Lung (tissue), 12 donors: Measurements from ENCODE around the gene RNASE4. TPM values are rescaled to one million over a fixed set of nuclear protein-coding genes. Genes with fewer than 3 reads are reported as not detected.

Experiments
- ATAC-seq: fragments of 200-7000 bp; cut with Tn5 transposase; one replicate; pipeline ENCODE4 v1.9.1; 2020; ENCODE audit warnings: moderate number of reproducible peaks; ENCODE audit not compliant: insufficient read depth, low FRiP score
- DNase-seq, 3 donors: peaks; one replicate each; pipeline ENCODE4 v3.0.0-alpha.2; 2013 to 2017
- H3K27ac ChIP-seq, 2 donors: one replicate each; pipeline ENCODE4 v1.5.1; 2013; ENCODE audit warnings: mild to moderate bottlenecking in 2 of 2, moderate library complexity in 2 of 2, control low read depth in 1 of 2, inconsistent platforms in 1 of 2, low read depth in 1 of 2, low read length in 1 of 2
- H3K27me3 ChIP-seq, 3 donors: one replicate each; pipeline ENCODE4 v1.5.1; 2013; ENCODE audit warnings: low read length in 2 of 3; ENCODE audit not compliant: control insufficient read depth in 3 of 3, insufficient read depth in 3 of 3
- H3K36me3 ChIP-seq, 4 donors: one replicate each; pipeline ENCODE4 v1.5.1; 2013; ENCODE audit warnings: low read length in 4 of 4, mild to moderate bottlenecking in 1 of 4, moderate library complexity in 1 of 4; ENCODE audit not compliant: control insufficient read depth in 4 of 4, insufficient read depth in 4 of 4
- H3K4me1 ChIP-seq, 5 donors: one replicate each; pipeline ENCODE4 v1.5.1; 2013; ENCODE audit warnings: low read length in 5 of 5, mild to moderate bottlenecking in 2 of 5, moderate library complexity in 1 of 5; ENCODE audit not compliant: control insufficient read depth in 5 of 5, insufficient read depth in 5 of 5
- H3K4me3 ChIP-seq: one replicate; pipeline ENCODE4 v1.5.1; 2013; ENCODE audit warnings: mild to moderate bottlenecking, control low read depth, moderate library complexity
- H3K9ac ChIP-seq, 2 donors: one replicate each; pipeline ENCODE4 v1.5.1; 2013; ENCODE audit warnings: low read length in 2 of 2, control low read depth in 1 of 2; ENCODE audit not compliant: insufficient read depth in 1 of 2
- H3K9me3 ChIP-seq, 4 donors: one replicate each; pipeline ENCODE4 v1.5.1; 2013; ENCODE audit warnings: low read length in 3 of 4, mild to moderate bottlenecking in 1 of 4, moderate library complexity in 1 of 4; ENCODE audit not compliant: control insufficient read depth in 4 of 4, insufficient read depth in 3 of 4
- WGBS, 2 donors: extraction: QIAGEN DNeasy Blood & Tissue Kit; methylation state at CpG; one replicate each; pipeline ENCODE4 v1.1.7; 2013; 5-methylcytosine and 5-hydroxymethylcytosine counted together
- polyA plus RNA-seq, 2 donors: library from polyadenylated mRNA; stranded (reverse); fragments of 200-250 nt; gene quantifications; one replicate each; pipeline ENCODE4 v1.2.1, GENCODE V29; 2013
- total RNA-seq, 2 donors: library from RNA; depleted of rRNA in 1 of 2; stranded (reverse); fragments of >200 nt in 1 of 2; gene quantifications; one replicate each; pipeline ENCODE4 v1.2.1, GENCODE V29; 2014 to 2021
- TF ChIP-seq, protein P1 (sequence below): IDR thresholded peaks from 2 replicates; pipeline ENCODE4 v1.5.1; 2012; ENCODE audit warnings: mild to moderate bottlenecking; ENCODE audit errors: control extremely low read depth, extremely low read depth
- donor health status: control.
- donor health status: control.
- donor health status: Bipolar disorder and iron deficiency.
- donor health status: healthy.
- donor health status: DM: yes; HTN: yes; CAD: no.

The RNASE4 gene
- total and polyA plus RNA-seq, 4 donors = 14.5 to 51.9 (median 28.6) TPM

DNA sequence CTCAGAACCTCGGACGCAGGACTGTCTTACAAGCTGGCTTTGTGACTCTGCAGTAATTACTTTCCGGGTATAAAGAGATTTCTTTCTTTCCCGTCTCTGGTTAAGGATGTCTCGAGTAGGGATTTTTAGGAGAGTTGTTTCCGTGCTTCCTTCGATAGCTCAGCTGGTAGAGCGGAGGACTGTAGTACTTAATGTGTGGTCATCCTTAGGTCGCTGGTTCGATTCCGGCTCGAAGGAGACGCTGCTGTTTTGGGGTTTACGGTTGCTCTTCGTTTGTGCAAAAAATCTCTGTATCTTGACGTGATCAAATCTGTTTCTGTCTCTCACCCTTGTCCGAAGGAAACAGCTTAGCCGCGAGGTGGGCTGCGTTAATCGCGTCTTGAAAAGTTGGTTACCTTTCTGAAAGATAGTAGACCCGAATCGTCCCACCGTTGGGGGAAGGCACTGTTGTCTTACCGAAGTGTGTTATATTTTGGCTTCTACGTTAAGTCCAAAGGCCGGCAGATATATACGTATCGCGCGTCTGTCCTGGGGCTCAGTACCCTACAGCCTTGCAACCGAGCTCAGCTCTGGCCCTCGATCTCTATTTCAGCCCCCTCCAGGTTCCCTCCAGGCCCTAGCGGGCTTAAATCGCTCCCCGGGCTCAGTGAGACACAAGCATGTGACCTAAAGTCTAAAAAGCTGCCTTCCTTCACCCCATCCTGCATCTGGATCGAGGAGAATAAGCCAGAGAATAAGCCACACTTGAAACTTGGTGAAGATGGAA, 1.1 kb upstream of the RNASE4 start:
- Histone ChIP-seq H3K4me1 (peaks cover 0 to 32% (median 9%) of the 10 kb centered on the region in 5 donors), H3K9me3 (no peaks in the 10 kb centered on the region), H3K27ac (peak overlapping the region; percentile 98 to 100), H3K4me3 (peak overlapping the region; percentile 86), H3K36me3 (no peaks in the 10 kb centered on the region), H3K9ac (peak overlapping the region; percentile 92 to 99), H3K27me3 (peaks cover 0 to 2% (median 0%) of the 10 kb centered on the region in 3 donors)
- 0 to 1% methylated on average over 38 of the region's 38 CpGs for WGBS, 2 donors
- peak; percentile 90 to 96 (median 95) for DNase-seq
- TF ChIP-seq, protein P1, sequence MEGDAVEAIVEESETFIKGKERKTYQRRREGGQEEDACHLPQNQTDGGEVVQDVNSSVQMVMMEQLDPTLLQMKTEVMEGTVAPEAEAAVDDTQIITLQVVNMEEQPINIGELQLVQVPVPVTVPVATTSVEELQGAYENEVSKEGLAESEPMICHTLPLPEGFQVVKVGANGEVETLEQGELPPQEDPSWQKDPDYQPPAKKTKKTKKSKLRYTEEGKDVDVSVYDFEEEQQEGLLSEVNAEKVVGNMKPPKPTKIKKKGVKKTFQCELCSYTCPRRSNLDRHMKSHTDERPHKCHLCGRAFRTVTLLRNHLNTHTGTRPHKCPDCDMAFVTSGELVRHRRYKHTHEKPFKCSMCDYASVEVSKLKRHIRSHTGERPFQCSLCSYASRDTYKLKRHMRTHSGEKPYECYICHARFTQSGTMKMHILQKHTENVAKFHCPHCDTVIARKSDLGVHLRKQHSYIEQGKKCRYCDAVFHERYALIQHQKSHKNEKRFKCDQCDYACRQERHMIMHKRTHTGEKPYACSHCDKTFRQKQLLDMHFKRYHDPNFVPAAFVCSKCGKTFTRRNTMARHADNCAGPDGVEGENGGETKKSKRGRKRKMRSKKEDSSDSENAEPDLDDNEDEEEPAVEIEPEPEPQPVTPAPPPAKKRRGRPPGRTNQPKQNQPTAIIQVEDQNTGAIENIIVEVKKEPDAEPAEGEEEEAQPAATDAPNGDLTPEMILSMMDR = no peak
- ATAC-seq = peak; percentile 60

DNA sequence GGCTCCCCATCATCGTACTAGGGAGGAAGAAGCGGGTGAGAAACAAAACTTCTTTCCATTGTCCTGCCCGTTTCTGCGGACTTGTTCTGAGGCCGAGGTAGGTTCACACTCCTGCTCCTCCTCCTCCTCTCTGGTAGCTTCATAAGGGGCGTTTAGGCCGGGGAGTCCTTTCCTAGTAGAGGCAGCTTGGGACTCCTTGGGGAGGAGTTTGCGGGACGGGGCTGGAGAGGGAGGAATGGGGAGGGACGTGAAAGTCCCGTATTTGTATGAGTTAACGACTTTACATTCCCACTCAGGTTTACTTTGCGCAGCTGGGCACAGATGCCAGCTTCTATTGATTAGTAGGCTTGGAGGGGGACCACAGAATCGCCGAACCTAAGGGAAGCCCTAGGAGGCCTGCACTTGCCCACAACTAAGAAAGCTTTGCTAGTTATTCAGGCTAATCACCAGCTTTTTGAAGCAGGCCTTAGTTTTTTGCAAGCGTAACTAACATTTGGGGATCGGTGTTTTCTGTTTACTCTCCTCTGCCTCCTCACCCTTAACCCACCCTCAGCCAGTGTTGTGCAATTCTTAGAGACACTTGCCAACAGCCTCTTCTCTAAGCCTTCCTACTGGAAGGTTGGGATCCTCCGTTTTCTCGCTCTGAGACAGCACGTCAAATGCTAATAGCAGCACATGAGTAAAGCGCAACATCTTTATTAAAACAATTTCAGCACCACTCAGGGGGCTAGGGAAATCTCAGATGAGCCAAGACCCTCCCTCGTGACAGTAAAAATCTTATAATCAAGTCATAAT, 499 bp downstream of the RNASE4 start:
- no peaks in the 10 kb centered on the region for H3K27me3 ChIP-seq
- H3K4me3 ChIP-seq = peak overlapping the region; percentile 56
- no peaks in the 10 kb centered on the region for H3K36me3 ChIP-seq
- WGBS, 2 donors = 15 to 16% methylated on average over 22 of the region's 22 CpGs
- TF ChIP-seq, protein P1 = no peak
- ATAC-seq (no peak), DNase-seq (peak; percentile 30 to 76 (median 70))
- no peaks in the 10 kb centered on the region for H3K9me3 ChIP-seq
- peaks cover 0 to 32% (median 9%) of the 10 kb centered on the region in 5 donors for H3K4me1 ChIP-seq
- peak overlapping the region; percentile 96 to 98 for H3K27ac ChIP-seq
- peak overlapping the region; percentile 65 to 99 for H3K9ac ChIP-seq

DNA sequence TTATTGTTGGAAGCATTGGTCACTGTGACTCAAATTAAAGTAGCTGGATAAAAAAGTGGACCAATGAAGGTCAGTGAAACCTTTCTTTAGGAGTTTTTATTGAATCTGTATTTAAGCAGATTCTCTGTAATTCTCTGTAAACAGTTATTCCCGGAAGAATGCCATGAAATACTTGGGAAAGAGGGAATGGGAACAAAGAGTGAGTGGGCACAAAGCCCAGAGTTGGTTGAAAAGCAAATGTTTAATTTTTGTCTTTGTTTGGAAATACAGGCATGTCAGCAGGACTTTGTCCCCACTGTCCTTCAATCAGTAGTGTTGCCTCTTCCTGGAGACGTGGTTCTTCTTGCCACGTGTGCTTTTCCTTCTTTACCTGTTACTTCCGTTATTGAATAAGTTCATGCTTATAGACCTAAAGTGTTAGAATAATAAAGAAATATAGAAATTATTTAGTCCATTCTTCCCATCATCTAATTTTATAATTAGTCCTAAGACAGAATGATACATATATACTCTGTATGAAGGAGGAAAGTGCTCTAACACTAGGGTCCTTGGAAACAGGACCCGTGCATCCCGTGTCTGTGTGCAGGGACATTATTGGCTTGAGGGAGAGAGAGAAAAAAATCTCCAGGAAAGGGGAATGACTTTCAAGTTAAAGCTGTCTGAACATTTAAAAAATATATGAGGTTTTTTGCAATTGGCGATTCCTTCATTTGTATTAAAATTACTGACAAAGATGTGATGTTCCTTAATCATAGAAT, 2.2 kb downstream of the RNASE4 start:
- ATAC-seq = no peak
- WGBS, 2 donors = 56 to 74% methylated on average over 7 of the region's 7 CpGs
- Histone ChIP-seq H3K4me3 (no peak overlapping the region), H3K4me1 (peaks cover 0 to 23% (median 3%) of the 10 kb centered on the region in 5 donors), H3K27me3 (no peaks in the 10 kb centered on the region), H3K27ac (no peak overlapping the region), H3K9me3 (no peaks in the 10 kb centered on the region), H3K36me3 (no peaks in the 10 kb centered on the region), H3K9ac (peak overlapping the region in 1 of 2 donors; percentile 34)
- TF ChIP-seq, protein P1 = no peak
- peak; percentile 53 to 85 (median 81) for DNase-seq
